Lung (tissue), 12 donors: ENCODE measurements around the gene ATF7IP. TPM values are rescaled to one million over a fixed set of nuclear protein-coding genes. Genes with fewer than 3 reads are reported as not detected.

Experiments
- ATAC-seq: fragments of 200-7000 bp; cut with Tn5 transposase; one replicate; pipeline ENCODE4 v1.9.1; 2020; ENCODE audit warnings: moderate number of reproducible peaks; ENCODE audit not compliant: insufficient read depth, low FRiP score
- DNase-seq, 3 donors: peaks; one replicate each; pipeline ENCODE4 v3.0.0-alpha.2; 2013 to 2017
- H3K27ac ChIP-seq, 2 donors: one replicate each; pipeline ENCODE4 v1.5.1; 2013; ENCODE audit warnings: mild to moderate bottlenecking in 2 of 2, moderate library complexity in 2 of 2, control low read depth in 1 of 2, inconsistent platforms in 1 of 2, low read depth in 1 of 2, low read length in 1 of 2
- H3K27me3 ChIP-seq, 3 donors: one replicate each; pipeline ENCODE4 v1.5.1; 2013; ENCODE audit warnings: low read length in 2 of 3; ENCODE audit not compliant: control insufficient read depth in 3 of 3, insufficient read depth in 3 of 3
- H3K36me3 ChIP-seq, 4 donors: one replicate each; pipeline ENCODE4 v1.5.1; 2013; ENCODE audit warnings: low read length in 4 of 4, mild to moderate bottlenecking in 1 of 4, moderate library complexity in 1 of 4; ENCODE audit not compliant: control insufficient read depth in 4 of 4, insufficient read depth in 4 of 4
- H3K4me1 ChIP-seq, 5 donors: one replicate each; pipeline ENCODE4 v1.5.1; 2013; ENCODE audit warnings: low read length in 5 of 5, mild to moderate bottlenecking in 2 of 5, moderate library complexity in 1 of 5; ENCODE audit not compliant: control insufficient read depth in 5 of 5, insufficient read depth in 5 of 5
- H3K4me3 ChIP-seq: one replicate; pipeline ENCODE4 v1.5.1; 2013; ENCODE audit warnings: mild to moderate bottlenecking, control low read depth, moderate library complexity
- H3K9ac ChIP-seq, 2 donors: one replicate each; pipeline ENCODE4 v1.5.1; 2013; ENCODE audit warnings: low read length in 2 of 2, control low read depth in 1 of 2; ENCODE audit not compliant: insufficient read depth in 1 of 2
- H3K9me3 ChIP-seq, 4 donors: one replicate each; pipeline ENCODE4 v1.5.1; 2013; ENCODE audit warnings: low read length in 3 of 4, mild to moderate bottlenecking in 1 of 4, moderate library complexity in 1 of 4; ENCODE audit not compliant: control insufficient read depth in 4 of 4, insufficient read depth in 3 of 4
- CTCF ChIP-seq: IDR thresholded peaks from 2 replicates; pipeline ENCODE4 v1.5.1; 2012; ENCODE audit warnings: mild to moderate bottlenecking; ENCODE audit errors: control extremely low read depth, extremely low read depth
- WGBS, 2 donors: extraction: QIAGEN DNeasy Blood & Tissue Kit; methylation state at CpG; one replicate each; pipeline ENCODE4 v1.1.7; 2013; 5-methylcytosine and 5-hydroxymethylcytosine counted together
- polyA plus RNA-seq, 2 donors: library from polyadenylated mRNA; stranded (reverse); fragments of 200-250 nt; gene quantifications; one replicate each; pipeline ENCODE4 v1.2.1, GENCODE V29; 2013
- total RNA-seq, 2 donors: library from RNA; depleted of rRNA in 1 of 2; stranded (reverse); fragments of >200 nt in 1 of 2; gene quantifications; one replicate each; pipeline ENCODE4 v1.2.1, GENCODE V29; 2014 to 2021
- donor health status: control.
- donor health status: control.
- donor health status: Bipolar disorder and iron deficiency.
- donor health status: healthy.
- donor health status: DM: yes; HTN: yes; CAD: no.

ATF7IP gene
- total and polyA plus RNA-seq, 4 donors, result 6.9 to 122 (median 33.1) TPM

GRCh38 chr12:14510574-14510973 lies 145.1 kb downstream of the ATF7IP start:
- WGBS, 2 donors, result 62 to 64% methylated on average over 3 of the region's 3 CpGs
- Histone ChIP-seq H3K9ac (no peak overlapping the region), H3K27me3 (no peaks in the 10 kb centered on the region), H3K27ac (no peak overlapping the region), H3K36me3 (peaks cover 0 to 5% (median 2%) of the 10 kb centered on the region in 4 donors), H3K4me3 (no peak overlapping the region), H3K9me3 (no peaks in the 10 kb centered on the region), H3K4me1 (no peaks in the 10 kb centered on the region)
- no peak for TF ChIP-seq CTCF
- DNase-seq (no peak), ATAC-seq (no peak)

GRCh38 chr12:14514154-14514842 lies 148.8 kb downstream of the ATF7IP start:
- WGBS, 2 donors, result 44 to 50% methylated on average over 4 of the region's 4 CpGs
- H3K4me3 ChIP-seq, result no peak overlapping the region
- H3K36me3 ChIP-seq, result peaks cover 0 to 4% (median 0%) of the 10 kb centered on the region in 4 donors
- no peaks in the 10 kb centered on the region for H3K27me3 ChIP-seq
- no peak overlapping the region for H3K9ac ChIP-seq
- H3K4me1 ChIP-seq, result no peaks in the 10 kb centered on the region
- DNase-seq (peak; percentile 56 to 91 (median 80)), ATAC-seq (no peak)
- TF ChIP-seq CTCF, result peak; percentile 13
- H3K9me3 ChIP-seq, result no peaks in the 10 kb centered on the region
- no peak overlapping the region for H3K27ac ChIP-seq

- H3K4me3 ChIP-seq, result no peak overlapping the region
- WGBS, 2 donors, result 86 to 94% methylated on average over 1 of the region's 1 CpG
- H3K36me3 ChIP-seq, result peaks cover 0 to 2% (median 0%) of the 10 kb centered on the region in 4 donors
- DNase-seq (no peak), ATAC-seq (no peak)
- no peak overlapping the region for H3K9ac ChIP-seq
- no peaks in the 10 kb centered on the region for H3K4me1 ChIP-seq
- TF ChIP-seq CTCF, result no peak
- H3K9me3 ChIP-seq, result no peaks in the 10 kb centered on the region
- H3K27ac ChIP-seq, result no peak overlapping the region
- no peaks in the 10 kb centered on the region for H3K27me3 ChIP-seq
Measured at GRCh38 chr12:14514946-14515345, 149.5 kb downstream of the ATF7IP start.

- Histone ChIP-seq H3K9me3 (peaks cover 0 to 8% (median 5%) of the 10 kb centered on the region in 4 donors), H3K4me1 (no peaks in the 10 kb centered on the region), H3K9ac (no peak overlapping the region), H3K36me3 (peaks cover 0 to 3% (median 0%) of the 10 kb centered on the region in 4 donors), H3K4me3 (no peak overlapping the region), H3K27ac (no peak overlapping the region), H3K27me3 (no peaks in the 10 kb centered on the region)
- DNase-seq, result no peak
- TF ChIP-seq CTCF, result no peak
- no peak for ATAC-seq
Measured at GRCh38 chr12:14521822-14522221, 156.3 kb downstream of the ATF7IP start.
